HG02973 (cell line): ENCODE measurements around the gene CHODL.

ENCODE experiments used
- ATAC-seq: cut with Tn5 transposase; IDR thresholded peaks from one replicate; pipeline ENCODE4 v1.9.1; 2021; ENCODE audit warnings: moderate library complexity; ENCODE audit not compliant: unreplicated experiment

The CHODL gene

DNA sequence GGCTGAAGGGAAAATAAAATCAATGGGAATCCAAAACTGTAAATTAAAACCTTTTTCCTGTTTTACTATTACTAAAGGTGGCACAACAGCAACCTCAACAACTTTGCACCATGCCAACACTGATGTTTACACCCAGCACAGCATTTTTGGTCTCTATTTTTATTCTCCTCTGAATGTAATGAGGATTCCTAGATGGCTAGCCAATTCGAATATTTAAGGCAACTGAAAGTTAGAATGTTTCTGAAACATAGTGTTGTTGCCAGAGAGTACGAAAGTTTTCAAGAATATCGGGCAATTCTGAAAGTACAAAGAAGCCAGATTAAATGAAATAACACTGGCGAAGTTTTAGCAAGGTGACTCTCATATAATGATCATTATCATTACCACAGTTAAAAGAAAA is 40.7 kb downstream of the CHODL start:
- no peak for ATAC-seq

DNA sequence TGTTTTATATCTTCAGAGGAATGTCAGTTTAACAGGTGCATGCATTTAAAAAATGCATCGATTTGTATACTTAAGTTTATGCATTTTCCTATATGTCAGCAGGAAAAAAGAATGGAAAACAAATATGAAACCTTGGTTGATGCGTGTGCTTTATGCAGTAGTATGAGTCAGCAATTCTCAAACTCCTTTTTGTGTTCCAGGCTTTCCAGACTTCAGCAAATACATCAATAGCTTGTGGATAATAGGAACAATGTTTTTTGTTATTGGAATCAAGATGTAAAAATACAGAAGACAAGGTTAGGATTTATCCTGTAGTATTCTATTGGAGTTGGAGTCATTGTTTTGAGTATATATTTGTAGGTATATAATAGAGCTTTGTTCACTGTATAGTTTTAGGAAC is 45.2 kb downstream of the CHODL start:
- ATAC-seq = no peak

DNA sequence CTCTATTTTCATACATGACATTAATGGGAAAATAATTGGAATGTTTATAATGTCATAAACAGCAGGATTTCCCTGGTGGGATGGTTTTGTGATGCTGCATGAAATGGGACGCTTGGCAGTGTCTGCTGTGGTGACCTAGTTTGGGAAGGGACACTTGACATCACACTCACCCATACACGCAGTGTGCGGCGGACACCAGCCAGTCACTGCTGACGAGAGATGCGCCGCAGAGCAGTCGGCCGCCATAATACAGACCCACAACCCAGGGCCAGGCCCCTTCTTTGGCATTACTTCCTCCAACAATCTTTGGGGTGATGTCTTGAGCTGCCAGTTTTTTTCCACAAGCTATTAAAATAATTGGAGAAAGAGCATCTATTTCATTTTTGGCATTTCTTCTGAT is 49.5 kb downstream of the CHODL start:
- ATAC-seq = no peak

DNA sequence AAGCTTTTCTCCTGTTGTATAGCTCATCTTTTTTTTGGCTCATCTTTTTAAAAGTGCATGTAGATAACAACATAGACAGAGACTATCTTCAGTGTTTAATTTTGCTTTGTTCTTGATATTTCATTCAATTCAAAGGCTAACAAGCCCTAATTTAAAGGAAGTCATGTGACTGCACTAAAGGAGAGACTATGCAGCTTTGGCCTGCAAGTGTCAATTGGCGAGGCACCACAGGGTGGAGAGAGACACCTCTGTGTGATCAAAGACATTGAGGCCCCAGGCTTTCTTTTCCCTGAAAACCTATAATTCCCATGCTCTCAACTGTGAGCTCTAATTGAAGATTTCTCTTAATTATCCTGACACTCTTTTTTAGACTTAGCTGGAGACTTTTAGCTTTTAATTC is 53.6 kb downstream of the CHODL start:
- no peak for ATAC-seq
